Psoas muscle (tissue), 8 donors: ENCODE measurements around the gene DTWD2. TPM values are rescaled to one million over a fixed set of nuclear protein-coding genes. Genes with fewer than 3 reads are reported as not detected.

Source experiments
- ATAC-seq, 4 donors: fragments of 200-7000 bp; cut with Tn5 transposase; one replicate each; pipeline ENCODE4 v1.9.1; 2020; ENCODE audit warnings: moderate library complexity in 3 of 4, mild to moderate bottlenecking in 2 of 4
- DNase-seq, 2 donors: peaks; one replicate each; pipeline ENCODE4 v3.0.0-alpha.2; 2020
- H3K27ac ChIP-seq: fragments of 200-600 bp; one replicate; pipeline ENCODE4 v1.8.0; 2022
- H3K27me3 ChIP-seq, 3 donors: fragments of 200-600 bp in 1 of 3; one replicate each; pipeline versions ENCODE4 v1.6.1 to v1.8.0; 2013 to 2022; ENCODE audit warnings: low read length in 2 of 3, mild to moderate bottlenecking in 2 of 3, moderate library complexity in 1 of 3; ENCODE audit not compliant: insufficient read depth in 3 of 3
- H3K36me3 ChIP-seq, 2 donors: fragments of 200-600 bp in 1 of 2; one replicate each; pipeline versions ENCODE4 v1.6.1 to v1.8.0; 2013 to 2022; ENCODE audit warnings: low read depth in 1 of 2, mild to moderate bottlenecking in 1 of 2, moderate library complexity in 1 of 2; ENCODE audit not compliant: insufficient read depth in 1 of 2
- H3K4me1 ChIP-seq: fragments of 200-600 bp; one replicate; pipeline ENCODE4 v1.8.0; 2022
- H3K4me3 ChIP-seq: fragments of 200-600 bp; one replicate; pipeline ENCODE4 v1.8.0; 2022; ENCODE audit warnings: mild to moderate bottlenecking
- H3K9me3 ChIP-seq: fragments of 200-600 bp; one replicate; pipeline ENCODE4 v1.8.0; 2022
- WGBS, 3 donors: extraction: QIAGEN DNeasy Blood & Tissue Kit; methylation state at CpG; one replicate each; pipeline versions ENCODE4 v1.1.6 to v1.1.7; 2013; 5-methylcytosine and 5-hydroxymethylcytosine counted together
- intact Hi-C, 2 donors: fragments of 100-400 bp; cut with DNase I; formaldehyde crosslinking; loops; one replicate each; pipeline versions ENCODE4 v1.11.0 to v1.14.2; 2022
- polyA plus RNA-seq, 3 donors: library from polyadenylated mRNA; stranded (reverse); fragments of 200-250 nt; gene quantifications; one replicate each; pipeline ENCODE4 v1.2.3, GENCODE V29; 2013
- total RNA-seq, 4 donors: library from RNA; stranded (reverse); fragmentation: NEBNext Ultra II Directional in 2 of 4; extraction: Animal tissue kit (Norgen Biotek cat#: 25700) in 2 of 4; gene quantifications; one replicate each; pipeline versions ENCODE4 v1.2.1 to v1.2.4, GENCODE V29; 2021 to 2023
- TF ChIP-seq, protein P1 (sequence below): fragments of 200-600 bp; IDR thresholded peaks from one replicate; pipeline ENCODE4 v1.8.0; 2022; ENCODE audit warnings: antibody characterized with exemption
- donor health status: healthy with polysubstance abuse.
- donor health status: DM: no; HTN: no; CAD: no; lungs with moderate emphysema.
- donor health status: Bipolar disorder and iron deficiency.
- donor health status: healthy.
- donor health status: DM: yes; HTN: yes; CAD: no.
- donor health status: DM: no; HTN: no; CAD: no.
- donor health status: DM: no; HTN: no; CAD: no.
- donor health status: DM: yes; HTN: yes; CAD: no.

Gene DTWD2
- total and polyA plus RNA-seq, 7 donors, result 1.4 to 9.3 (median 5.5) TPM

DNA sequence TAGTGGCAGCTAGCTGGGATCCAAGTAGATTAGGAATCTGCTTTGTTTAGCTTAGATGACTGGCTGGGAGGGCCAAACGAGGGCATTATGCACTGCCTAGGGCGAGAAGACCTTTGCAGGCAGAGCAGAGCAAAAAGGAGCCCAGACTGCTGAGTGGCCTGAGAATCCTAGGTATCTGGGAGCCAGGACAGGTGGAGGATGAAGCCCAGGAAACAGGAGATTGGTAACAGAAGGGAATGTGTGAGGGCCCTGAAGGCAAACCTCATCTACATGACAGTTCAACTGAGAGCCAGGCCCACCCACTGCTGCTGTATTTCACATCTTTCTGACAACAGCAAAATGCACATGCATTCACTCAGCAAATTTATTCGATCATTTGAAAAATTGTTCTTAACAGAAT is 192.3 kb downstream of the DTWD2 start:
- Histone ChIP-seq H3K9me3 (no peaks in the 10 kb centered on the region), H3K27ac (no peak overlapping the region), H3K27me3 (no peaks in the 10 kb centered on the region), H3K36me3 (no peaks in the 10 kb centered on the region), H3K4me3 (no peak overlapping the region), H3K4me1 (peaks cover 7% of the 10 kb centered on the region)
- DNase-seq, result no peak
- no peak for ATAC-seq
- intact Hi-C loops, result no loop called here
- TF ChIP-seq, protein P1, sequence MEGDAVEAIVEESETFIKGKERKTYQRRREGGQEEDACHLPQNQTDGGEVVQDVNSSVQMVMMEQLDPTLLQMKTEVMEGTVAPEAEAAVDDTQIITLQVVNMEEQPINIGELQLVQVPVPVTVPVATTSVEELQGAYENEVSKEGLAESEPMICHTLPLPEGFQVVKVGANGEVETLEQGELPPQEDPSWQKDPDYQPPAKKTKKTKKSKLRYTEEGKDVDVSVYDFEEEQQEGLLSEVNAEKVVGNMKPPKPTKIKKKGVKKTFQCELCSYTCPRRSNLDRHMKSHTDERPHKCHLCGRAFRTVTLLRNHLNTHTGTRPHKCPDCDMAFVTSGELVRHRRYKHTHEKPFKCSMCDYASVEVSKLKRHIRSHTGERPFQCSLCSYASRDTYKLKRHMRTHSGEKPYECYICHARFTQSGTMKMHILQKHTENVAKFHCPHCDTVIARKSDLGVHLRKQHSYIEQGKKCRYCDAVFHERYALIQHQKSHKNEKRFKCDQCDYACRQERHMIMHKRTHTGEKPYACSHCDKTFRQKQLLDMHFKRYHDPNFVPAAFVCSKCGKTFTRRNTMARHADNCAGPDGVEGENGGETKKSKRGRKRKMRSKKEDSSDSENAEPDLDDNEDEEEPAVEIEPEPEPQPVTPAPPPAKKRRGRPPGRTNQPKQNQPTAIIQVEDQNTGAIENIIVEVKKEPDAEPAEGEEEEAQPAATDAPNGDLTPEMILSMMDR, result no peak
- 92 to 94% (median 94%) methylated on average over 3 of the region's 3 CpGs for WGBS, 3 donors

DNA sequence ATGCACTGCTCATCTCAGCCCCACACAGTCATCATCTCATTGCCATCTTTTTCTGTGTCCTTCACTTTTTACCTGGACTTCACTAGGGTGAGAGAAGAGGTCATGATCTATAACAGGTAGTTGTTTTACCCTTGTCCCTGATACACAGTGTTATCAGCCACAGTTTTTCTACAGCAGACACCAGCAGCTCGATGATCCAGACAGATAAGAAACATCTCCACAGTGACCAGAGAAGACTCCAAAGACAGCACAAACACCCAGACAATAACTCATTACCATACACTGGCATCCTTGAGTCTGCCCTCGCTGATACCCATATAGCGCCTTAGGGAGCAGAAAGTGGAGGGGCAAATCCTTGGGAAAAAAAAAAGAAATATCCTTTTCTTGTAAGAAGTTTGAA is 194.1 kb downstream of the DTWD2 start:
- ATAC-seq (no peak), DNase-seq (no peak)
- 90 to 94% (median 91%) methylated on average over 3 of the region's 3 CpGs for WGBS, 3 donors
- TF ChIP-seq, protein P1, result no peak
- intact Hi-C loops, result no loop called here
- H3K27me3 ChIP-seq, result no peaks in the 10 kb centered on the region
- H3K4me1 ChIP-seq, result peaks cover 7% of the 10 kb centered on the region
- H3K4me3 ChIP-seq, result no peak overlapping the region
- no peak overlapping the region for H3K27ac ChIP-seq
- no peaks in the 10 kb centered on the region for H3K9me3 ChIP-seq
- H3K36me3 ChIP-seq, result no peaks in the 10 kb centered on the region

DNA sequence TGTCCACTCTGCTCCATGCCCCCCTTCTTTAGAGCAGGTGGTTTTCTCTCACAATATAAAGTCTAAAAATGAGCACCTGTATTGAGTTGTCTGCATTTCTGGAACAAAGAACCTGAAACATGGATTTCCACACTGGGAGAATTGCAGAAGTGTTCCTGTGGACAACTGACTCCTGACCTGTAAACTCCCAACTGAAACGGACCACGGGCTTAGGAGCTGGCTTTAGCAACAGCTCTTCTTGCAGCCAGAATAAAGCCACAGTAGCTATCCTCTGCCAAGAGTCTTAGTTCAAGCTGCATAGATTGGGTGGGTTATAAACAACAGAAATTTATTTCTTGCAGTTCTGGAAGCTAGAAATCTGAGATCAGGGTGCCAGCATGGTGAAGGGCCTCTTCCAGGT is 194.7 kb downstream of the DTWD2 start:
- intact Hi-C loops, result no loop called here
- no peak for DNase-seq
- H3K9me3 ChIP-seq, result no peaks in the 10 kb centered on the region
- H3K27ac ChIP-seq, result no peak overlapping the region
- WGBS, 3 donors, result 13 to 25% (median 14%) methylated on average over 2 of the region's 2 CpGs
- no peaks in the 10 kb centered on the region for H3K27me3 ChIP-seq
- peaks cover 7% of the 10 kb centered on the region for H3K4me1 ChIP-seq
- TF ChIP-seq, protein P1, result no peak
- H3K36me3 ChIP-seq, result no peaks in the 10 kb centered on the region
- no peak overlapping the region for H3K4me3 ChIP-seq
- no peak for ATAC-seq

DNA sequence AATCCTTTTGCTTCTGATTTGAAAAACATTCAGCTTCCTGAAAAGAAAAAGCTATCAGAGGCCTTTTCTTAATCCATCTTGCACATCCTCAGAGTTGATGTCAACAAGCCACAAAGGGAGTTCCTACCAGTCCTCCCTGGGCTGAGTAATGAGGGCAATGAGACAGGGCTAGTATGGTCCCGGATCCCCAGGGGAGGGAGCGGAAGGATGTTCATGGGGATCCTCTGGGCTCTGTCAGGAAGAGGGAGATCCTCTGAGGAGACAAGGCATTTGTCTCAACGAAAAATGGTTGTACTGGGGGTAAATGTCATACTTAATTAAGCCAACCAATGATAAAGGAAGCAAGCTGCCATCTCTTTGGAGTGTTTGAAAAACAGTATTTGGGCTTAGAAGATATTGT is 195.3 kb downstream of the DTWD2 start:
- Histone ChIP-seq H3K4me3 (no peak overlapping the region), H3K27ac (no peak overlapping the region), H3K4me1 (peaks cover 7% of the 10 kb centered on the region), H3K27me3 (no peaks in the 10 kb centered on the region), H3K9me3 (no peaks in the 10 kb centered on the region), H3K36me3 (no peaks in the 10 kb centered on the region)
- intact Hi-C loops, result no loop called here
- TF ChIP-seq, protein P1, result no peak
- DNase-seq (no peak), ATAC-seq (no peak)
- 69 to 71% (median 71%) methylated on average over 3 of the region's 3 CpGs for WGBS, 3 donors
